K562 (cell line): ENCODE data around the gene THAP6. TPM values are rescaled to one million over a fixed set of nuclear protein-coding genes. Genes with fewer than 3 reads are reported as not detected.

ENCODE experiments used
- ATAC-seq: fragments of 200-7000 bp; cut with Tn5 transposase; 3 replicates; pipeline ENCODE4 v1.9.1; 2020; ENCODE audit warnings: moderate library complexity
- BruUV-seq: library from RNA; stranded (reverse); fragments of 400-500 nt; replicated peaks from 2 replicates; lab custom pipeline; 2021; lab: Mats Ljungman, UMichigan
- CTCF ChIA-PET: fragments of 300-600 bp; formaldehyde crosslinking; extraction: SDS; loops from one replicate; lab custom pipeline; 2021; ENCODE audit warnings: low intra/inter-chr PET ratio; lab: Yijun Ruan, JAX
- POLR2A ChIA-PET: fragments of 300-600, 350-650 bp; sonication (Branson Sonifier 250); formaldehyde crosslinking; extraction: SDS; loops from one replicate; lab custom pipeline; 2021; ENCODE audit warnings: antibody characterized with exemption, inconsistent platforms; lab: Yijun Ruan, JAX
- DNase-seq, 4 experiments: peaks; one replicate each; pipeline versions ENCODE4 v3.0.0 to v3.0.0-alpha.2; 2011 to 2018; ENCODE audit warnings: low spot score in 3 of 4, mixed read lengths in 3 of 4; ENCODE audit errors: extremely low read depth in 1 of 4
- FAIRE-seq: peaks from 2 replicates; lab custom pipeline; 2011; peaks lifted over from hg19 to GRCh38; lab: Jason Lieb, UNC
- H2AFZ ChIP-seq: 2 replicates; pipeline ENCODE4 v1.6.0; 2011; ENCODE audit warnings: low read depth, low read length, control low read depth, inconsistent platforms
- H3K27ac ChIP-seq: fragments of 200-600 bp; 3 replicates; pipeline ENCODE4 v1.8.0; 2011; ENCODE audit warnings: low read depth, mild to moderate bottlenecking, control low read depth, inconsistent platforms, low read length, moderate library complexity, mixed read lengths; ENCODE audit errors: extremely low read depth
- H3K27me3 ChIP-seq, 2 experiments: fragments of 300-600 bp in 1 of 2; 2 replicates in 1 of 2; 3 replicates in 1 of 2; pipeline versions ENCODE4 v1.6.0 to v1.8.0; 2011; ENCODE audit warnings: inconsistent platforms in 2 of 2, low read length in 2 of 2, mild to moderate bottlenecking in 1 of 2, mixed read lengths in 1 of 2, moderate library complexity in 1 of 2; ENCODE audit not compliant: control insufficient read depth in 2 of 2, insufficient read depth in 2 of 2
- H3K36me3 ChIP-seq: fragments of 300-600 bp; 3 replicates; pipeline ENCODE4 v1.8.0; 2011; ENCODE audit warnings: mild to moderate bottlenecking, low read length, inconsistent platforms; ENCODE audit not compliant: control insufficient read depth, insufficient read depth
- H3K4me1 ChIP-seq, 2 experiments: fragments of 200-600 bp in 1 of 2; replicated peaks in 1 of 2; 2 replicates in 1 of 2; 3 replicates in 1 of 2; pipeline versions ENCODE4 v1.5.1 to v1.8.0; 2011; ENCODE audit warnings: inconsistent platforms in 2 of 2, low read length in 2 of 2, mild to moderate bottlenecking in 1 of 2, mixed read lengths in 1 of 2, moderate library complexity in 1 of 2; ENCODE audit not compliant: control insufficient read depth in 2 of 2, insufficient read depth in 2 of 2
- H3K4me2 ChIP-seq: 2 replicates; pipeline ENCODE4 v1.6.1; 2011; ENCODE audit warnings: low read length, control low read depth, inconsistent platforms, mixed read lengths; ENCODE audit not compliant: insufficient read depth
- H3K4me3 ChIP-seq: fragments of 200-600 bp; sonication (generic), shearing (Covaris generic); 2 replicates; pipeline ENCODE4 v1.5.1; 2016; ENCODE audit warnings: control low read depth, inconsistent platforms
- H3K79me2 ChIP-seq: fragments of 200-600 bp; 3 replicates; pipeline ENCODE4 v1.8.0; 2011; ENCODE audit warnings: low read length, inconsistent platforms; ENCODE audit not compliant: control insufficient read depth, insufficient read depth
- H3K9ac ChIP-seq, 2 experiments: 2 replicates each; pipeline versions ENCODE4 v1.6.0 to v1.6.1; 2011; ENCODE audit warnings: low read depth in 2 of 2, low read length in 2 of 2, control low read depth in 1 of 2, inconsistent platforms in 1 of 2, mild to moderate bottlenecking in 1 of 2, mixed read lengths in 1 of 2; ENCODE audit not compliant: insufficient read depth in 1 of 2
- H3K9me1 ChIP-seq: one replicate; pipeline ENCODE4 v1.6.0; 2011; ENCODE audit warnings: inconsistent platforms, mild to moderate bottlenecking, low read length, moderate library complexity; ENCODE audit not compliant: control insufficient read depth, insufficient read depth
- H3K9me3 ChIP-seq: replicated peaks from 2 replicates; pipeline ENCODE4 v1.5.1; 2011; ENCODE audit warnings: low read depth, low read length, inconsistent platforms; ENCODE audit not compliant: control insufficient read depth, insufficient read depth
- H4K20me1 ChIP-seq: replicated peaks from 2 replicates; pipeline ENCODE4 v1.6.1; 2011; ENCODE audit warnings: low read length, inconsistent platforms, mixed read lengths; ENCODE audit not compliant: control insufficient read depth, insufficient read depth
- CBFB ChIP-seq: sonication (generic); formaldehyde crosslinking; IDR thresholded peaks from 2 replicates; pipeline ENCODE4 v1.4.0; 2020; ENCODE audit warnings: mild to moderate bottlenecking, missing genetic modification reagents
- CCAR2 ChIP-seq: fragments of 200-400 bp; formaldehyde crosslinking; IDR thresholded peaks from 2 replicates; pipeline ENCODE4 v1.6.1; 2017; ENCODE audit warnings: mild to moderate bottlenecking, low read depth, low read length
- CCNT2 ChIP-seq: IDR thresholded peaks from 2 replicates; pipeline ENCODE4 v1.6.1; 2011; ENCODE audit warnings: borderline replicate concordance, low read depth, mild to moderate bottlenecking, moderate library complexity, mixed read lengths, low read length; ENCODE audit not compliant: insufficient read length; ENCODE audit errors: extremely low read depth
- DMBX1 ChIP-seq: fragments of 250-450 bp; sonication (Bioruptor Pico); IDR thresholded peaks from 2 replicates; pipeline ENCODE4 v1.8.0; 2022; ENCODE audit warnings: inconsistent platforms, mild to moderate bottlenecking, moderate library complexity, borderline replicate concordance
- FOXM1 ChIP-seq, 2 experiments: fragments of 450-650 bp in 1 of 2; sonication (generic) in 1 of 2; formaldehyde crosslinking in 1 of 2; IDR thresholded peaks; 2 replicates each; pipeline versions ENCODE4 v1.6.1 to v1.9.0; 2017 to 2022; ENCODE audit warnings: low read depth in 2 of 2, mild to moderate bottlenecking in 2 of 2, missing genetic modification reagents in 1 of 2, moderate library complexity in 1 of 2
- GMEB1 ChIP-seq: fragments of 250-450 bp; sonication (Bioruptor Pico); IDR thresholded peaks from 2 replicates; pipeline ENCODE4 v1.4.0; 2020; ENCODE audit warnings: mild to moderate bottlenecking
- ILF3 ChIP-seq: fragments of 450-650 bp; IDR thresholded peaks from 2 replicates; pipeline ENCODE4 v1.6.1; 2018; ENCODE audit warnings: antibody characterized with exemption, mild to moderate bottlenecking, moderate library complexity, borderline replicate concordance
- MAZ ChIP-seq, 2 experiments: fragments of 450-650 bp in 1 of 2; sonication (generic) in 1 of 2; formaldehyde crosslinking; IDR thresholded peaks in 1 of 2; conservative IDR thresholded peaks in 1 of 2; 2 replicates each; pipeline versions ENCODE4 v1.4.0 to v1.5.0; 2020; ENCODE audit warnings: mild to moderate bottlenecking in 1 of 2, missing genetic modification reagents in 1 of 2
- MLLT1 ChIP-seq, 2 experiments: fragments of 450-650 bp; IDR thresholded peaks; 2 replicates each; pipeline ENCODE4 v1.6.1; 2016
- NCOA1 ChIP-seq: fragments of 450-650 bp; IDR thresholded peaks from 2 replicates; pipeline ENCODE4 v1.6.1; 2016; ENCODE audit warnings: low read depth
- YBX1 ChIP-seq: fragments of 450-650 bp; IDR thresholded peaks from 2 replicates; pipeline ENCODE4 v1.7.1; 2016; ENCODE audit warnings: mild to moderate bottlenecking
- ZC3H8 ChIP-seq: fragments of 450-650 bp; IDR thresholded peaks from 2 replicates; pipeline ENCODE4 v1.6.1; 2017
- ZNF140 ChIP-seq: fragments of 250-450 bp; sonication (Bioruptor Pico); IDR thresholded peaks from 2 replicates; pipeline ENCODE4 v1.8.0; 2021; ENCODE audit warnings: moderate library complexity, mild to moderate bottlenecking, inconsistent platforms
- WGBS: fragments of 100-300 bp; shearing (Covaris generic); methylation state at CpG from one replicate; pipeline ENCODE4 v1.1.6; 2016; ENCODE audit warnings: low coverage, mixed read lengths; ENCODE audit not compliant: insufficient coverage; ENCODE audit errors: missing lambda C conversion rate; 5-methylcytosine and 5-hydroxymethylcytosine counted together
- in situ Hi-C: fragments of 300-500 bp; cut with MboI; formaldehyde crosslinking; loops from 4 replicates; pipeline ENCODE4 v1.15.0; 2018; ENCODE audit warnings: inconsistent platforms, mixed read lengths
- intact Hi-C: fragments of 100-400 bp; cut with micrococcal nuclease; formaldehyde crosslinking; loops from 2 replicates; pipeline ENCODE4 v1.14.2; 2022
- polyA plus RNA-seq, 8 experiments: library from polyadenylated mRNA; depleted of rRNA in 4 of 8; stranded (reverse) in 5 of 8; unstranded in 3 of 8; fragments of >200 nt; fragmentation: Nextera tagmentation in 2 of 8; fragmentation: Illumina TruSeq in 1 of 8; extraction: Ambion mirVana in 2 of 8; extraction: Trizol in 1 of 8; gene quantifications; 2 replicates each; pipeline versions ENCODE4 v1.2.1 to v1.2.3, GENCODE V29; 2011 to 2014; ENCODE audit warnings: inconsistent platforms in 1 of 8, missing spikeins in 1 of 8
- total RNA-seq, 7 experiments: library from RNA; depleted of rRNA in 6 of 7; stranded (reverse); fragments of >200 nt in 6 of 7; fragmentation: Illumina TruSeq in 2 of 7; extraction: Trizol in 2 of 7; gene quantifications; 2 replicates each; pipeline versions ENCODE4 v1.2.1 to v1.2.3, GENCODE V29; 2011 to 2021; ENCODE audit warnings: low replicate concordance in 1 of 7

THAP6 gene
- total and polyA plus RNA-seq, 9 of the 15 experiments (the other 6 are each of a cell fraction or from before 2014, with no cell fraction given) = 8.9 to 30.4 (median 17.3) TPM

- Histone ChIP-seq H3K36me3 (peaks cover 72% of the 10 kb centered on the region), H3K4me3 (no peak overlapping the region)
- in situ Hi-C loops = no loop called here
Observed at GRCh38 chr4:75525910-75526309, 11.6 kb downstream of the THAP6 start.

More at GRCh38 chr4:75525910-75526309, 11.6 kb downstream of the THAP6 start:
- Histone ChIP-seq H3K4me1 (no peaks in the 10 kb centered on the region), H2AFZ (no peak overlapping the region)
- BruUV-seq = no TSS peak
- ChIA-PET POLR2A (interaction anchor here (0.7 to 1.8 kb wide), 2 partner anchors 12 to 14 kb away, joined by 3 to 6 read pairs; no protein-coding TSS in a partner anchor), CTCF (no interaction called here)
- intact Hi-C loops = no loop called here
- TF ChIP-seq CCNT2 = no peak
- TF ChIP-seq CBFB = no peak
- no peak for TF ChIP-seq MLLT1 (IDR thresholded peaks at IDR 0.05)
- no peak for TF ChIP-seq DMBX1 (CRISPR knock-in tag)
- TF ChIP-seq GMEB1 (CRISPR knock-in tag) = no peak
- TF ChIP-seq ZNF140 (CRISPR knock-in tag) = no peak
- no peak for TF ChIP-seq CCAR2
- no peak for TF ChIP-seq MAZ (CRISPR knock-in tag; conservative IDR thresholded peaks at IDR 0.05 in 1 of 2, IDR thresholded peaks at IDR 0.05 in 1 of 2)
- TF ChIP-seq ILF3 = no peak
- no peak for TF ChIP-seq ZC3H8
- no peak for TF ChIP-seq FOXM1 (IDR thresholded peaks at IDR 0.05; ENCODE audit: low read depth)
- TF ChIP-seq FOXM1 (CRISPR knock-in tag; IDR thresholded peaks at IDR 0.05; ENCODE audit: low read depth) = no peak
- TF ChIP-seq NCOA1 = no peak
- TF ChIP-seq YBX1 = no peak
- TF ChIP-seq, all 486 proteins: peak for 0
- Histone ChIP-seq H3K79me2 (no peaks in the 10 kb centered on the region), H3K4me2 (no peak overlapping the region), H4K20me1 (no peaks in the 10 kb centered on the region), H3K9me3 (no peaks in the 10 kb centered on the region; the same call in none of the 2 replicates), H3K27me3 (no peaks in the 10 kb centered on the region), H3K9me1 (no peaks in the 10 kb centered on the region), H3K9ac (no peak overlapping the region), H3K27ac (no peak overlapping the region)
- no peak for ATAC-seq
- no peak for DNase-seq
- no peak for FAIRE-seq
- 64% methylated on average over 1 of the region's 1 CpG for WGBS
